Measurements from ENCODE around the gene RIPOR1. TPM values are rescaled to one million over a fixed set of nuclear protein-coding genes. Genes with fewer than 3 reads are reported as not detected.

RIPOR1 gene
- total RNA-seq, 1 donor from 2014 or later: 97.6 TPM

DNA sequence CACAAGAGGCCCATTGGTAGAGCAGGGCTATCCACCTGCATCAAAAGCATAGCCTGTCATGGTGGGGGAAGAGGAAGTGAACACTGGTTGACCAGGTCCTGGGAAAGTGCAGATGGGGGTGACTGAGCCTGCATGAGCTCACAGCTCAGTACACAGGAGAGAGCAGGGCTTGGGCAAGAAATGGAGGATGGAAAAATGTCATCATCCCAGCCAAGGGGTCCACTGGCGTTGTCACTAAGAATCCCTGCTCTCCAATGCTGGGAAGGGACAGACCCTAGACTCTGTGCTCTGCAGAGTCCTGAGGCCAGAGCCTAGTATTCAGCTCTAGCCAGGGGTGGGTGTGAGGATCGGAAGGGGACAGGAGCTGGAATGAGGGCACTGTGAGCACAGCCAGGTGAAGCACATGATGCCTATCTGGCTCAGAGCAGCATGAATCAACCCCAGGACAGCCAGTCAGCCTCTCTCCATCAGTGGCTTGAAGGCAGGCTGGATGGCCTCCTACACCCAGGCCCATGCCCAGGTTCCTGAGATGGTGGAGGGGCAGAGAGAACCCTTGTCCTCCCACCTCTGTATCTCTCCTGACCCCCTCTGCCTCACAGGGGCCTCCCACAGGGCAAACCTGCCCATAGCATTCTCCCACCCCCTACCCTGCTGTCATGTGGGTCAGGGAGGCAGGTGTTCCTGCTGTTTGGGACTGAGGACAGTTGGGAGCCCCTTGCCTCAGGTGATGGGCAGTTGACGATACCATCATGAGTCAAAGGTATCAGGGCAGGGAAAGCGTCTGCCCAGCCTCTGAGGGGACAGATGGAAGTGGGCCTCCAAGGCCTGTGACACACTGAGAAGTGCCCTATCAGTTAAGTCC lies 19.9 kb downstream of the RIPOR1 start:
- no peaks in the 10 kb centered on the region for H3K27me3 Mint-ChIP-seq (ENCODE audit: low read depth)
- peaks cover 11% of the 10 kb centered on the region for H3K4me1 Mint-ChIP-seq (ENCODE audit: low read depth)
- TF ChIP-seq, protein P1, sequence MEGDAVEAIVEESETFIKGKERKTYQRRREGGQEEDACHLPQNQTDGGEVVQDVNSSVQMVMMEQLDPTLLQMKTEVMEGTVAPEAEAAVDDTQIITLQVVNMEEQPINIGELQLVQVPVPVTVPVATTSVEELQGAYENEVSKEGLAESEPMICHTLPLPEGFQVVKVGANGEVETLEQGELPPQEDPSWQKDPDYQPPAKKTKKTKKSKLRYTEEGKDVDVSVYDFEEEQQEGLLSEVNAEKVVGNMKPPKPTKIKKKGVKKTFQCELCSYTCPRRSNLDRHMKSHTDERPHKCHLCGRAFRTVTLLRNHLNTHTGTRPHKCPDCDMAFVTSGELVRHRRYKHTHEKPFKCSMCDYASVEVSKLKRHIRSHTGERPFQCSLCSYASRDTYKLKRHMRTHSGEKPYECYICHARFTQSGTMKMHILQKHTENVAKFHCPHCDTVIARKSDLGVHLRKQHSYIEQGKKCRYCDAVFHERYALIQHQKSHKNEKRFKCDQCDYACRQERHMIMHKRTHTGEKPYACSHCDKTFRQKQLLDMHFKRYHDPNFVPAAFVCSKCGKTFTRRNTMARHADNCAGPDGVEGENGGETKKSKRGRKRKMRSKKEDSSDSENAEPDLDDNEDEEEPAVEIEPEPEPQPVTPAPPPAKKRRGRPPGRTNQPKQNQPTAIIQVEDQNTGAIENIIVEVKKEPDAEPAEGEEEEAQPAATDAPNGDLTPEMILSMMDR (IDR thresholded peaks at IDR 0.05): no peak
- peaks cover 8% of the 10 kb centered on the region for H3K36me3 Mint-ChIP-seq (ENCODE audit: low read depth)
- no peak overlapping the region for H3K4me3 Mint-ChIP-seq (ENCODE audit: unreplicated experiment)
- no peaks in the 10 kb centered on the region for H3K9me3 Mint-ChIP-seq (ENCODE audit: low read depth)
- no peak for DNase-seq (ENCODE audit: low spot score)
- H3K27ac Mint-ChIP-seq (ENCODE audit: unreplicated experiment): no peak overlapping the region

DNA sequence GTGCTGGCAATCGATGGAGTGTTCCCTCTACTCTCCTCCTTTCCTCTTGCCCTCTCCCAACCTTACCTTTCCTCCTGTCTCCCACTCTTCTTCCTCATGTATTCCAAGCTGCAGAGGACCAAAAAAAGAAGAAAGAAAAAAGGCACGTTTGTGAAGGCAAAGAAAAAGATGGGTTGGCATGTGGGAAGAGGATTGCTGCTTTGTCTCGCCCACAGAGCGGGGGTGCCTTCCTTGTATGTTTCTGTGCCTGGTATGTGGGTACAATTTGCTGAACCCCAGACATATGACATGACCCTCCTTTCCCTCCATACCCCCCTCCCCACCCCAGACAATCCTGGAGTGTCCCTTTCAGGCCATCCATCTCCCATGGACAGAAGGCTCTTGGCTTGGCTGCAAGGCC lies 20.6 kb downstream of the RIPOR1 start:
- TF ChIP-seq, protein P1 (IDR thresholded peaks at IDR 0.05): no peak
- peaks cover 11% of the 10 kb centered on the region for H3K4me1 Mint-ChIP-seq (ENCODE audit: low read depth)
- no peak for DNase-seq (ENCODE audit: low spot score)
- H3K9me3 Mint-ChIP-seq (ENCODE audit: low read depth): no peaks in the 10 kb centered on the region
- no peak overlapping the region for H3K4me3 Mint-ChIP-seq (ENCODE audit: unreplicated experiment)
- H3K27ac Mint-ChIP-seq (ENCODE audit: unreplicated experiment): peak overlapping the region; percentile 57
- no peaks in the 10 kb centered on the region for H3K27me3 Mint-ChIP-seq (ENCODE audit: low read depth)
- peaks cover 2% of the 10 kb centered on the region for H3K36me3 Mint-ChIP-seq (ENCODE audit: low read depth)

DNA sequence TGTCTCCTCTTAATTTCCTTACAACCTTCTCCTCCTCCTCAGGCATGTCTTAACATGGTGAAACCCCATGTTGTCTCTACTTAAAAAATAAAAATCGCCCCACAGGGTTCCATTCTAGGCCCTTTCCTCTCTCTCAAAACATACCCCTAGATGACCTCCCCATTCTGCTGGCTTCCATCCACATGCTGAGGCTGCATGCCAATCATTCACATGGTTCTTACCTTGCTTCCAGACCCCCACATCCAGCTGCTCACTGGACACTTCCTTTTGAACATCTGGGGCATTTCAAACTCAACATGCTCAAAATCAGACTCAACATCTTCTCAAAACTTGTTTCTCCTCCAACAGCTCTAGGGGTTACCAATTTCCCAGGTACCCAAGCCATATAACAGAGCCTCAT lies 21.3 kb downstream of the RIPOR1 start:
- TF ChIP-seq, protein P1 (IDR thresholded peaks at IDR 0.05): no peak
- no peaks in the 10 kb centered on the region for H3K36me3 Mint-ChIP-seq (ENCODE audit: low read depth)
- H3K27ac Mint-ChIP-seq (ENCODE audit: unreplicated experiment): no peak overlapping the region
- no peak for DNase-seq (ENCODE audit: low spot score)
- peaks cover 11% of the 10 kb centered on the region for H3K4me1 Mint-ChIP-seq (ENCODE audit: low read depth)
- no peaks in the 10 kb centered on the region for H3K27me3 Mint-ChIP-seq (ENCODE audit: low read depth)
- no peak overlapping the region for H3K4me3 Mint-ChIP-seq (ENCODE audit: unreplicated experiment)
- no peaks in the 10 kb centered on the region for H3K9me3 Mint-ChIP-seq (ENCODE audit: low read depth)

DNA sequence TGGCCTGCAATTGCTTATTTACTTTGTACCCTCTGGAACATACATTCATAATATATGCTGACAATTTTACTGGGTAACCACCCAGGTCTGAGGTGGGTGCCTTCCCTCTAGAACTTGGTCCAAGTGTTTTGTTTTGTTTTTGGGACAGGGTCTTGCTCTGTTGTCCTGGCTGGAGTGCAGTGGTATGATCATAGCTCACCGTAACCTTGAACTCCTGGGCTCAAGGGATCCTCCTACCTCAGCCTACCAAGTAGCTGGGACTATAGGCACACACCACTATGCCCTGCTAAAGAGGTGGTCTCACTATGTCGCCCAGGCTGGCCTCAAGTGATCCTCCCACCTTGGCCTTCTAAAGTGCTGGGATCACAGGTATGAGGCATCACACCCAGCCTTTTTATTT lies 22.5 kb downstream of the RIPOR1 start:
- no peak overlapping the region for H3K27ac Mint-ChIP-seq (ENCODE audit: unreplicated experiment)

DNA sequence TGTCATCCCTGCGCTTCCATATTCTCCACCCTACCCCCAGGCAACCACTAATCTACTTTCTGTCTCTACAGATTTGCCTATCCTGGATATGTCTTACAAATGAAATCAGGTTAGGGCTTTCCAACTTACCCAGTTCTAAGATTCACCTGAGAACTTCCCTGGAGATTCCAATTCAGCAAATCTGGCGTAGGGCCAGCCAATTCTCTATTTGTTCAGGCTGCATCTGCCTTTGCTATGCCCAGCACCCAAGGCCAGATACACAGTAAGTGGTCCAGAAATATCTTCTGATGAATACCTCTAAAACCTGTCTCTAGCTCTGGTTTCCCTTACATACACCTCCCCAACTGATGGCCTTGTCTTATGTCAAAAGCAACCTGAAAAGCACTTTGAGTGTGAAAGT lies 23.3 kb downstream of the RIPOR1 start:
- DNase-seq (ENCODE audit: low spot score): no peak
- H3K4me1 Mint-ChIP-seq (ENCODE audit: low read depth): peaks cover 16% of the 10 kb centered on the region

More for the DNA sequence above, 22.5 kb downstream of the RIPOR1 start:
- no peak for DNase-seq (ENCODE audit: low spot score)
- Mint-ChIP-seq H3K9me3 (ENCODE audit: low read depth) (no peaks in the 10 kb centered on the region), H3K27me3 (ENCODE audit: low read depth) (no peaks in the 10 kb centered on the region), H3K36me3 (ENCODE audit: low read depth) (no peaks in the 10 kb centered on the region), H3K4me1 (ENCODE audit: low read depth) (peaks cover 18% of the 10 kb centered on the region), H3K4me3 (ENCODE audit: unreplicated experiment) (no peak overlapping the region)
- TF ChIP-seq, protein P1 (IDR thresholded peaks at IDR 0.05): no peak

More for the DNA sequence above, 23.3 kb downstream of the RIPOR1 start:
- H3K4me3 Mint-ChIP-seq (ENCODE audit: unreplicated experiment): no peak overlapping the region
- H3K9me3 Mint-ChIP-seq (ENCODE audit: low read depth): no peaks in the 10 kb centered on the region
- no peaks in the 10 kb centered on the region for H3K36me3 Mint-ChIP-seq (ENCODE audit: low read depth)
- TF ChIP-seq, protein P1 (IDR thresholded peaks at IDR 0.05): no peak
- H3K27me3 Mint-ChIP-seq (ENCODE audit: low read depth): no peaks in the 10 kb centered on the region
- no peak overlapping the region for H3K27ac Mint-ChIP-seq (ENCODE audit: unreplicated experiment)

Measured in chondrocyte (in vitro differentiated cells).